ENCODE data around the gene AFF3.

Gene AFF3

DNA sequence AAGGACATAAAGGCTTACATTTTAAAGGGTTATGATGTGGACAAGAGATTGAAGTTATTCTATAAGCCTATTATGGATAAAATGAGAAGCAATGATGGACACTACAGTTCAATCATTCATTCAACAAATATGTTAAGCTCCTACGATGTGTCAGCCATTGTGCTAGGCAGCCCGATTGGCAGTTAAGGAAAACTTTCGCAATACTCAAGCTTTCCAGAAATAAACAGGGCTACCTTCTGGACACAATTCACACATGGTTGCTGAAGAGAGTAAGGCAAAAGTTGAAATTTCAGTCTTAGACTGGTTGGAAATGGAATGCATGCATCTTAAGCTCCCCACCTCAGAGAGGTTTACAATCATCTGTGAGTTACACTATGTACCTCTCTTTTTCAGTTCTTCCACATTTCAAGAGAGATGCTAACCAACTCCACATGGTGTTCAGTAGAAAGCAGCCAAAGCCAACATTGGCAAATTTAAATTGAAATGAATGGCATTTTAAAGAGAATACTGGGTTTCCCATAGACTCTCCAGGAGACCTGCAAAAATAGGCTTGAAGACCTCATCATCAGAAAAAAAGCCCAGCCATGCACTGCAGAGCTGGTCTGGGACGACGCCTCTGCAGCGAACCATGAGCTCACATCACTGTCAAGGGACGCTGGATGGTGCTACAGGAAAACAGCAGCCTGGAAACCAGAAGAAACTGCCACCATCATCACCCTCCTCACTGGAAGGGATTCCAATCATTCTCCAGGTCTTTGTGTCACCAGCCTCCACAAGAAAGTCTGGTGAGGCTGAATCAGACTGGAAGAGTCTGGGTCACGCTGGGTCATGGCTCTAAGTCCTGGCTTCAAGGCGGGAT lies 276.3 kb downstream of the AFF3 start:
- TF ChIP-seq, protein P1, sequence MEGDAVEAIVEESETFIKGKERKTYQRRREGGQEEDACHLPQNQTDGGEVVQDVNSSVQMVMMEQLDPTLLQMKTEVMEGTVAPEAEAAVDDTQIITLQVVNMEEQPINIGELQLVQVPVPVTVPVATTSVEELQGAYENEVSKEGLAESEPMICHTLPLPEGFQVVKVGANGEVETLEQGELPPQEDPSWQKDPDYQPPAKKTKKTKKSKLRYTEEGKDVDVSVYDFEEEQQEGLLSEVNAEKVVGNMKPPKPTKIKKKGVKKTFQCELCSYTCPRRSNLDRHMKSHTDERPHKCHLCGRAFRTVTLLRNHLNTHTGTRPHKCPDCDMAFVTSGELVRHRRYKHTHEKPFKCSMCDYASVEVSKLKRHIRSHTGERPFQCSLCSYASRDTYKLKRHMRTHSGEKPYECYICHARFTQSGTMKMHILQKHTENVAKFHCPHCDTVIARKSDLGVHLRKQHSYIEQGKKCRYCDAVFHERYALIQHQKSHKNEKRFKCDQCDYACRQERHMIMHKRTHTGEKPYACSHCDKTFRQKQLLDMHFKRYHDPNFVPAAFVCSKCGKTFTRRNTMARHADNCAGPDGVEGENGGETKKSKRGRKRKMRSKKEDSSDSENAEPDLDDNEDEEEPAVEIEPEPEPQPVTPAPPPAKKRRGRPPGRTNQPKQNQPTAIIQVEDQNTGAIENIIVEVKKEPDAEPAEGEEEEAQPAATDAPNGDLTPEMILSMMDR (IDR thresholded peaks at IDR 0.05; ENCODE audit: low read depth, low read length), result no peak
- DNase-seq (ENCODE audit: extremely low read depth, low read depth), result no peak

DNA sequence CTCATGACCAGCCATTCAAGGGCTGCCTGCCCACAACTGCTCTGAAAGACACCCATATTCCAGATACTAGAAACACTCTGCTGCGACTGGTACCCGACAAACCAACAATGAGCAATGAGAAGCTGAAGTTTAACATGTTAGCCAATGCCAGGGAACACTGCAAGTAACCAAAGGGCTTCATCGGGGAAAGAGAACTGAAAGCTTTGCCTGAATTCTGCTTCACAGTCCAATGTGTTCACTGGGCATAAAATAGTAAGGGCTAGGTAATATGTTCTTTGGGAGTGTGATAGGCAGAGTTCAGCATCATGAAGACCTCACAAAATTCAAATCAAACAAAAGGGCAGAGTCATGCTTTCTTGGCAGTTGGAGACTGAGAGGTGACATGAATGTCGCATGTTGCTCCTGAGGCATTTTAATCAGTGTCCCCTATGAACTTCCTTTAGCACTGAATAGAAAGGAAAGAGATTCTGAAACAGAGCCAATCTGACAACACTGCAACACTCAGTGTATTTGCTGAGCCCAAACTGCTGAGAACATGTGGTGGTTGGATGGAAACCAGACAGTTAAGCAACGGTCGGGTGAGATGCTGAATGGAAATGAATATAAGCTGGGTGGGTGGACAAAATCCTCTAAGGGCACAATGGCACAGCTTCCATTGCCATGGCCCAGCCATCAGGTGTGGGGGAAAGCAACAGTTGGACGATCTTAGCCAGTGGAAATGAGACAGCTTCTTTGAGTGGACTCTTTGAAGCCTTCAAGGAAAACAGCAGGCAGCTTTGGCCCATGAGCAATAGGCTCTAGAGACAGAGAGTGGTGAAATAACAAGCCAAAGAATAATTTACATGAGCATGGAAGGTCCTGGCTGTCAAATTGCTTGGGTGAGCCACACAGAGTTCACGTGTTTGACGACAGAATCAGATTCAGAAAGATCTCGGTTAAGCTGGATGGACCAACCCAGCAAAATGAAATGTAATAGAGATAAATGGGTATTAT lies 277.5 kb downstream of the AFF3 start:
- DNase-seq (ENCODE audit: extremely low read depth, low read depth), result no peak
- TF ChIP-seq, protein P1 (IDR thresholded peaks at IDR 0.05; ENCODE audit: low read depth, low read length), result no peak

DNA sequence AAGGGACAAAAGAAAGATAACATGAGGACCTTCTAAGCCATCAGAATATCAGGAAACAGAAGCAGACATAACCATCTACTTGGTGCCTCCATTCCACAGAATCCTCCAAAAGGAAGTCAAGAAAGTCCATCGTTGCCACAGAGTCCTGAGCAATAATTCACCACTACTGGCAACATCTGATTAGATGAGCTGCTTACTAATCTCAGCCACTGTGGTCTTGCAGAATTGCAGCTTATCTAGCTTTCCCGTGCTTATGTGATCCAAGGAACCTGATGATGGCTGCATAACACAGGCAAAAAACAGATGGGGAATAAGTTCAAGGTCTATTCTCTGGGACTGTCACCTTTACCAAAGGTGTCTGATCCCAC lies 278.5 kb downstream of the AFF3 start:
- DNase-seq (ENCODE audit: extremely low read depth, low read depth), result no peak

DNA sequence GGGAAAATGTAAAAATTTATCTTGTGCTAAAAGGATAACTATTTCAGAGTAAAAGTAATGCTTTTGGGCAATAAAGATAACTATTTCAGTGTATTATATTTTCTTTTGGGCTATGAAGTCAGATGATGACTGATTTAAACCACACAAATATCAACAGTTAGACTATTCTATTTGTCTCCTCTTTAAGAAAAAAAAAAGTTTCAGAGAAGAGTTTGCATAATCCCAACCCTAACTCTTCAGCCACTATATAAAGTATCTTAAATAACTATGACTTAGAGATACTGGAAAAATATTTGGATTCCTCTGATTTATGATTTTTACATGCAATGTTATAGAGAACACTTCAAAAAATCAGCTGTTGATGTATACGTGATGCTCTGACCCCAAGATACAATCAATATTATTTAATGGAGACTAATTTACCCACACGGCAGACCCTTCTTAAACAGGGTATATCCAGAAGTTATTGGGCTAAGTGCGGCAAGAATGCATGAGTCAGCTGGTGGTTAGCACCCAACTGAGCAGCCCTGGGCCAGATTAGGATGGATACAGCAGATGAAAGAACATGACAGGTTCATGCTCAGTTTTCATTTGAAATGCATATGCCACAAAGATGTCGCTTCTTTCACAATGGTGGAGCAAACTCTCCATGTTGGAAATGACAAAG lies 279.0 kb downstream of the AFF3 start:
- no peak for DNase-seq (ENCODE audit: extremely low read depth, low read depth)
- TF ChIP-seq, protein P1 (IDR thresholded peaks at IDR 0.05; ENCODE audit: low read depth, low read length), result no peak

More for the DNA sequence above, 278.5 kb downstream of the AFF3 start:
- TF ChIP-seq, protein P1 (IDR thresholded peaks at IDR 0.05; ENCODE audit: low read depth, low read length), result no peak

DNA sequence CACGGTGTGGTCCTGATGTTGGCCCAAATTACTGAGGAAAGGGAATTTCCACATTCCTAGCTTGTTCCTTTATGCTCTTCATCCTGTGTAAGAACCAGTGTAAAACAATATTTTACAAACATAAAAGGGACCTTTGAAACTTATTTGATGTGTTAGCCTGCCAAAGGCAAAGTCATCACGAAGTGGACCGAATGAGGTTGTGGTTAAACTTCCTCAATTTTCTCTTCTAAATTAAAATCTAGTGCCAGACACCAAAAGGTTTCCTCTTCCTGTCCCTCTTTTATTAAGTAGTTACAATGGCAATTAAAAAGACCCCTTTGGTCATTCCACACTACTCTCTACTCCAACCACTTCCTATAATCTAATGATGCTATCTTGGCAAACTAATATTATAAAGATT lies 279.8 kb downstream of the AFF3 start:
- no peak for DNase-seq (ENCODE audit: extremely low read depth, low read depth)
- TF ChIP-seq, protein P1 (IDR thresholded peaks at IDR 0.05; ENCODE audit: low read depth, low read length), result no peak

DNA sequence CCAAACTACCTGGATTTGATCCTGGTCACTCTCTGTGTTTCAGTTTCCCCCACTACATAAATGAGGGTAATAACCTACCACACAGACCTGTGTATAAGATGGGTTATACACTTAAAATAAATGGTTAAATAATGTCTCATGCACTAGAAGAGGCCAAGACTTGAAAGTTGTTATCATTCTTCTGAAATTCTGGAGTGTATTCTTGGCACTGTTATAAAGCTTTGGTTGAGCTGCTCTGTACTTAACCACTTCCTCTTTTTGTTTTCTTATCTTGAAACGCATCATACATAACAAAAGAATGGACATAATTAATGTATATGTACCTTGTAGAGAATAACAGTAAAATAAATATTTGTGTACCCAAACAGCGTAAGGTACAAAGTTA lies 281.0 kb downstream of the AFF3 start:
- DNase-seq (ENCODE audit: extremely low read depth, low read depth), result no peak
- TF ChIP-seq, protein P1 (IDR thresholded peaks at IDR 0.05; ENCODE audit: low read depth, low read length), result no peak

Measured in AG09319 (cell line).